Breast epithelium (tissue), 4 donors: Measurements from ENCODE around the gene SH3BP5. TPM values are rescaled to one million over a fixed set of nuclear protein-coding genes. Genes with fewer than 3 reads are reported as not detected.
"Not testable (repeated sequence)": the region's sequence is repeated elsewhere in the genome, so short reads cannot be mapped to it uniquely, and the experiment has no call there.

Experiments used
- DNase-seq, 2 donors: peaks; one replicate each; pipeline ENCODE4 v3.0.0-alpha.2; 2019; ENCODE audit warnings: low spot score in 2 of 2
- H3K27ac ChIP-seq, 2 donors: fragments of 200-600 bp; sonication (generic) in 1 of 2; one replicate each; pipeline ENCODE4 v1.5.1; 2016 to 2019; ENCODE audit warnings: mild to moderate bottlenecking in 1 of 2
- H3K27me3 ChIP-seq, 2 donors: fragments of 200-600 bp; sonication (generic) in 1 of 2; one replicate each; pipeline versions ENCODE4 v1.5.1 to v1.6.0; 2017 to 2019; ENCODE audit warnings: control low read depth in 1 of 2, mild to moderate bottlenecking in 1 of 2
- H3K36me3 ChIP-seq: fragments of 200-600 bp; one replicate; pipeline ENCODE4 v1.5.1; 2019
- H3K4me1 ChIP-seq, 2 donors: fragments of 200-600 bp; sonication (generic); one replicate each; pipeline ENCODE4 v1.5.1; 2016 to 2019; ENCODE audit warnings: control low read depth in 1 of 2
- H3K4me3 ChIP-seq, 3 donors: fragments of 200-600 bp; sonication (generic); 1 replicate in 2 of 3; 2 replicates in 1 of 3; pipeline ENCODE4 v1.5.1; 2016 to 2019; ENCODE audit warnings: mild to moderate bottlenecking in 3 of 3, moderate library complexity in 2 of 3
- H3K9me3 ChIP-seq, 2 donors: fragments of 200-600 bp; sonication (generic) in 1 of 2; one replicate each; pipeline ENCODE4 v1.5.1; 2016 to 2019; ENCODE audit warnings: control low read depth in 1 of 2
- POLR2A ChIP-seq: fragments of 450-650 bp; IDR thresholded peaks from one replicate; pipeline ENCODE4 v1.6.1; 2016; ENCODE audit warnings: antibody characterized with exemption, mild to moderate bottlenecking, moderate library complexity
- POLR2AphosphoS5 ChIP-seq, 3 donors: sonication (generic); formaldehyde crosslinking; IDR thresholded peaks; one replicate each; pipeline ENCODE4 v1.6.1; 2017; ENCODE audit warnings: antibody characterized with exemption in 3 of 3
- intact Hi-C: fragments of 100-400 bp; cut with DNase I; formaldehyde crosslinking; loops from one replicate; pipeline ENCODE4 v1.15.1; 2023; ENCODE audit warnings: low total_unique reads
- total RNA-seq, 3 donors: library from RNA; depleted of rRNA; stranded (reverse); fragments of >200 nt; gene quantifications; one replicate each; pipeline ENCODE4 v1.1.0, GENCODE V29; 2016
- TF ChIP-seq, protein P1 (sequence below), 3 donors: fragments of 450-650 bp; IDR thresholded peaks; one replicate each; pipeline ENCODE4 v1.5.1; 2016 to 2017; ENCODE audit warnings: antibody characterized with exemption in 3 of 3, mild to moderate bottlenecking in 3 of 3, moderate library complexity in 3 of 3

SH3BP5 gene
- total RNA-seq, 3 donors from 2014 or later = 56.9 to 96.2 (median 83.2) TPM

DNA sequence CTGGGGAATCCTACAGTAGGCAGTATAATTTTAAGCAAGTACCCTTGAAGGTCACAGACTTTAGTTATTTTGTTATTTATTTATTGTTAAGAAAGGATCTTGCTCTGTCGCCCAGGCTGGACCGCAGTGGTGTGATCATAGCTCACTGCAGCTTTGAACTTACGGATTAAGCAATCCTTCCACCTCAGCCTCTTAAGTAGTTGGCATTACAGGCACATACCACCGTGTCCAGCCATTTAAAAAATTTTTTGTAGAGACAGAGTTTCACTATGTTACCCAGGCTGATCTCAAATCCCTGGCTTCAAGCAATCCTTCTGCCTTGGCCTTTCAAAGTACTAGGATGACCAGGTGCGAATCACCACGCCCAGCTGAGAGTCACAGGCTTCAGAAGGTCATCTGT lies 22.1 kb upstream of the SH3BP5 start:
- H3K4me1 ChIP-seq = peaks cover 0 to 9% of the 10 kb centered on the region in 2 donors
- no peaks in the 10 kb centered on the region for H3K36me3 ChIP-seq
- H3K4me3 ChIP-seq = no peak overlapping the region
- peaks cover 6 to 16% of the 10 kb centered on the region in 2 donors for H3K9me3 ChIP-seq
- no peak for DNase-seq
- TF ChIP-seq, protein P1, sequence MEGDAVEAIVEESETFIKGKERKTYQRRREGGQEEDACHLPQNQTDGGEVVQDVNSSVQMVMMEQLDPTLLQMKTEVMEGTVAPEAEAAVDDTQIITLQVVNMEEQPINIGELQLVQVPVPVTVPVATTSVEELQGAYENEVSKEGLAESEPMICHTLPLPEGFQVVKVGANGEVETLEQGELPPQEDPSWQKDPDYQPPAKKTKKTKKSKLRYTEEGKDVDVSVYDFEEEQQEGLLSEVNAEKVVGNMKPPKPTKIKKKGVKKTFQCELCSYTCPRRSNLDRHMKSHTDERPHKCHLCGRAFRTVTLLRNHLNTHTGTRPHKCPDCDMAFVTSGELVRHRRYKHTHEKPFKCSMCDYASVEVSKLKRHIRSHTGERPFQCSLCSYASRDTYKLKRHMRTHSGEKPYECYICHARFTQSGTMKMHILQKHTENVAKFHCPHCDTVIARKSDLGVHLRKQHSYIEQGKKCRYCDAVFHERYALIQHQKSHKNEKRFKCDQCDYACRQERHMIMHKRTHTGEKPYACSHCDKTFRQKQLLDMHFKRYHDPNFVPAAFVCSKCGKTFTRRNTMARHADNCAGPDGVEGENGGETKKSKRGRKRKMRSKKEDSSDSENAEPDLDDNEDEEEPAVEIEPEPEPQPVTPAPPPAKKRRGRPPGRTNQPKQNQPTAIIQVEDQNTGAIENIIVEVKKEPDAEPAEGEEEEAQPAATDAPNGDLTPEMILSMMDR (IDR thresholded peaks at IDR 0.05) = no peak
- TF ChIP-seq POLR2AphosphoS5 (IDR thresholded peaks at IDR 0.05) = no peak
- TF ChIP-seq POLR2A = no peak
- intact Hi-C loops = no loop called here
- H3K27me3 ChIP-seq = no peaks in the 10 kb centered on the region
- no peak overlapping the region for H3K27ac ChIP-seq

DNA sequence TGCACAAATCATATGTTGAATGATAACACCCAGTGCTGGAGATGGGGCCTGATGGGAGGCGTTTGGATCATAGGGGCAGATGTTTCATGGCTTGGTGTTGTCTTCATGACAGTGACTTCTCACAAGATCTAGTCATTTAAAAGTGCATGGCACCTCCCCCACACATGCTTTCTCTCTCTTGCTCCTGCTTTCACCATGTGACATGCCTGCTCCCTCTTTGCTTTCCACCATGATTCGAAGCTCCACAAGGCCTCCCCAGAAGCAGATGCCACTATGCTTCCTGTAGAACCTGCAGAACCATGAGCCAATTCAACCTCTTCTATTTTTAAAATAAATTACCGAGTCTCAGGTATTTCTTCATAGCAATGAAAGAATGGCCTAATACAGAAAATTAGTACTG lies 17.8 kb upstream of the SH3BP5 start:
- DNase-seq = no peak
- H3K4me1 ChIP-seq = no peaks in the 10 kb centered on the region
- intact Hi-C loops = no loop called here
- H3K27me3 ChIP-seq = no peaks in the 10 kb centered on the region
- H3K4me3 ChIP-seq = no peak overlapping the region
- TF ChIP-seq, protein P1 (IDR thresholded peaks at IDR 0.05) = no peak
- no peak for TF ChIP-seq POLR2AphosphoS5 (IDR thresholded peaks at IDR 0.05)
- TF ChIP-seq POLR2A = no peak
- no peak overlapping the region for H3K27ac ChIP-seq
- H3K9me3 ChIP-seq = peaks cover 6 to 16% of the 10 kb centered on the region in 2 donors
- no peaks in the 10 kb centered on the region for H3K36me3 ChIP-seq

DNA sequence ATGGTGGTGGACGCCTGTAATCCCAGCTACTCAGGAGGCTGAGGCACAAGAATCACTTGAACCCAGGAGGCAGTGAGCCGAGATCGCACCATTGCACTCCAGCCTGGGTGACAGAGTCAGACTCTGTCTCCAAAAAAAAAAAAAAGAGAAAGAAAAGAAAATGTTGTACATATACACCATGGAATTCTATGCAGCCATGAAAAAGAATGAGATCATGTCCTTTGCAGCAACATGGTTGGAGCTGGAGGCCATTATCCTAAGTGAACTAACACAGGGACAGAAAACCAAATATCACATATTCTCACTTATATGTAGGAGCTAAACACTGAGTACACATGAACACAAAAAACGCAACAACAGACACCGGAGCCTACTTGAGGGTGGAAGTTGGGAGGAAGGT lies 17.1 kb upstream of the SH3BP5 start:
- DNase-seq = not testable (repeated sequence)

DNA sequence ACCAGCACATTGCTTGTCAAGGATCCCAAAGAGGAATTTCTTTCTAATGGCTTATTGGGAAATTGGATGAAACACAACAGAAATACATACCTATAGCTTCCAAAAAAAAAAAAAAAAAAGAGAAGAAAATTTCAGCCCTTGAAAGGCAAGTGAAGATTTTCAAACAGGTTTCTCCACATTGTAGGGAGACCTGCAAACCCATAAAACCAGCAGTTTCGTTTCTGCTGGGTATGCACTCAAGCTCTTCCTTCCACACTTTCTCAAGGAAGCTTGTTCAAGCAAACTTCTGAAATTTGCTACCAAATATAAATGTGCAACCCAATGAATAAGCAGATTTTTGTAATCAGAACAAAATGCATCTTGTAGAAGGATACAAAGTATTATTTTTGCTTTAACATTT lies 15.9 kb upstream of the SH3BP5 start:
- DNase-seq = no peak

More for the DNA sequence above, 17.1 kb upstream of the SH3BP5 start:
- H3K27me3 ChIP-seq, H3K4me3 ChIP-seq, H3K4me1 ChIP-seq, H3K36me3 ChIP-seq, intact Hi-C loops, H3K27ac ChIP-seq: not testable (repeated sequence)
- peaks cover 6 to 16% of the 10 kb centered on the region in 2 donors for H3K9me3 ChIP-seq

DNA sequence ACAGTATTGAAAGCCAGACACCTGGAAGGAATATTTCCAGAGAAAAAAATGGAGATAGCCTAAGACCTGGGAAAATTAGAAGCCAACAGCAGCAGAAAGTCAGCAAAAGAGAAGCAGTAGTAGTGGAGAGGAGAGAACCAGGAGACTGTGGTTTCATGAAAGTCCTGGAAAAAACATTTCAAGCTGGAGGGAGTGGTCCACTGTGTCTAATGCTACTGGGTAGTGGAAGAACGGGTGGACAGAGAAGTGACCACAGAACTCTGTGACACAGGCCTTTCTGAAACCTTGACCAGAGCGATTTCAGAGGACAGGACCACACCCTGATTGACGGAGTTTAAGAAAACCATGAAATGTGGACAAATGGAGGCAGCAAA lies 15.3 kb upstream of the SH3BP5 start:
- TF ChIP-seq, protein P1 (IDR thresholded peaks at IDR 0.05) = no peak
- TF ChIP-seq POLR2AphosphoS5 (IDR thresholded peaks at IDR 0.05) (no peak), POLR2A (no peak)
- Histone ChIP-seq H3K36me3 (no peaks in the 10 kb centered on the region), H3K4me3 (no peak overlapping the region), H3K9me3 (peaks cover 10 to 19% of the 10 kb centered on the region in 2 donors), H3K27me3 (no peaks in the 10 kb centered on the region), H3K27ac (no peak overlapping the region), H3K4me1 (no peaks in the 10 kb centered on the region)
- no peak for DNase-seq
- intact Hi-C loops = no loop called here

More for the DNA sequence above, 15.9 kb upstream of the SH3BP5 start:
- H3K36me3 ChIP-seq = no peaks in the 10 kb centered on the region
- no peaks in the 10 kb centered on the region for H3K4me1 ChIP-seq
- TF ChIP-seq POLR2AphosphoS5 (IDR thresholded peaks at IDR 0.05) = no peak
- TF ChIP-seq, protein P1 (IDR thresholded peaks at IDR 0.05) = no peak
- TF ChIP-seq POLR2A = no peak
- no peaks in the 10 kb centered on the region for H3K27me3 ChIP-seq
- H3K4me3 ChIP-seq = no peak overlapping the region
- H3K27ac ChIP-seq = no peak overlapping the region
- intact Hi-C loops = no loop called here
- peaks cover 9 to 18% of the 10 kb centered on the region in 2 donors for H3K9me3 ChIP-seq
